Activated T-cell treated with anti-CD3 and anti-CD28 coated beads, Interleukin-2, amount 50 U/mL, for 24 hours (primary cell): ENCODE data around the gene AGRP.

Experiments
- DNase-seq: peaks from one replicate; pipeline ENCODE4 v3.0.0-alpha.2; 2020
- H3K27ac Mint-ChIP-seq: 2 replicates; pipeline ENCODE4 v1.8.0; 2020; ENCODE audit warnings: mild to moderate bottlenecking, mixed read lengths
- H3K27me3 Mint-ChIP-seq: 2 replicates; pipeline ENCODE4 v1.8.0; 2020; ENCODE audit warnings: mixed read lengths
- H3K36me3 Mint-ChIP-seq: 2 replicates; pipeline ENCODE4 v1.8.0; 2020; ENCODE audit warnings: low read depth, mixed read lengths
- H3K4me1 Mint-ChIP-seq: 2 replicates; pipeline ENCODE4 v1.8.0; 2020; ENCODE audit warnings: low read depth, mixed read lengths
- H3K4me3 Mint-ChIP-seq: 2 replicates; pipeline ENCODE4 v1.8.0; 2020; ENCODE audit warnings: mild to moderate bottlenecking, moderate library complexity, mixed read lengths
- H3K9me3 Mint-ChIP-seq: 2 replicates; pipeline ENCODE4 v1.8.0; 2020; ENCODE audit warnings: mixed read lengths

Gene AGRP

DNA sequence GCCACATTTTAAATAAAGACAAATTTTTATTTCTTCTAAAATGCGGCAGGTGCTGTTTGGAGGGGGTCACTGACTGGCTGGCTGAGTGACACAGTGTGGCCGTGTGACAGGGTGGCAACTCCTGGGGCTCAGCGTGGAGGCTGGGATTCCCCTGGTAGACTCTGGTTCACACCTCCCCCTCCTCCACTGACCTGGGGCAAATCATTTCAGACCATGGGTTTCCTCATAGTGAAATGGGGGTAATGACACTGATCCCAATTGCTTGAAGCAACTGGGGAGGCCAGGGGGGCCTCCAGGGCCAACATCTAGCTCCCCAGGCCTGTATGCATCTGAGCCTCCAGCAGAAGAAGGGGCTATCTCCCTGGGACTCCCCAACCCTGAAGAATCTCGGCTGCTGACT is 45.8 kb downstream of the AGRP start:
- Mint-ChIP-seq H3K36me3 (peaks cover 34% of the 10 kb centered on the region), H3K27me3 (peaks cover 1% of the 10 kb centered on the region), H3K4me1 (peaks cover 6% of the 10 kb centered on the region), H3K4me3 (no peak overlapping the region), H3K27ac (peak overlapping the region; percentile 38), H3K9me3 (no peaks in the 10 kb centered on the region)
- no peak for DNase-seq

DNA sequence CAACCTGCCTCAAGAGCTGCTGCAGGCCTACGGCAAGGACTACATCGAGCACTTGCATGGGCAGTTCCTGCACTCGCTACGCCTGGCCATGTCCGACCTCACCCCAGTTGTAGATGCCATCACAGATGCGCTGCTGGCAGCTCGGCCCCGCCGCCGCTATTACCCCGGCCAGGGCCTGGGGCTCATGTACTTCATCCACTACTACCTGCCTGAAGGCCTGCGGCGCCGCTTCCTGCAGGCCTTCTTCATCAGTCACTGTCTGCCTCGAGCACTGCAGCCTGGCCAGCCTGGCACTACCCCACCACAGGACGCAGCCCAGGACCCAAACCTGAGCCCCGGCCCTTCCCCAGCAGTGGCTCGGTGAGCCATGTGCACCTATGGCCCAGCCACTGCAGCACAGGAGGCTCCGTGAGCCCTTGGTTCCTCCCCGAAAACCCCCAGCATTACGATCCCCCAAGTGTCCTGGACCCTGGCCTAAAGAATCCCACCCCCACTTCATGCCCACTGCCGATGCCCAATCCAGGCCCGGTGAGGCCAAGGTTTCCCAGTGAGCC is 46.6 kb downstream of the AGRP start:
- H3K27me3 Mint-ChIP-seq, result peaks cover 7% of the 10 kb centered on the region
- peaks cover 34% of the 10 kb centered on the region for H3K36me3 Mint-ChIP-seq
- no peak overlapping the region for H3K4me3 Mint-ChIP-seq
- no peaks in the 10 kb centered on the region for H3K9me3 Mint-ChIP-seq
- no peak overlapping the region for H3K27ac Mint-ChIP-seq
- no peak for DNase-seq
- peaks cover 10% of the 10 kb centered on the region for H3K4me1 Mint-ChIP-seq

DNA sequence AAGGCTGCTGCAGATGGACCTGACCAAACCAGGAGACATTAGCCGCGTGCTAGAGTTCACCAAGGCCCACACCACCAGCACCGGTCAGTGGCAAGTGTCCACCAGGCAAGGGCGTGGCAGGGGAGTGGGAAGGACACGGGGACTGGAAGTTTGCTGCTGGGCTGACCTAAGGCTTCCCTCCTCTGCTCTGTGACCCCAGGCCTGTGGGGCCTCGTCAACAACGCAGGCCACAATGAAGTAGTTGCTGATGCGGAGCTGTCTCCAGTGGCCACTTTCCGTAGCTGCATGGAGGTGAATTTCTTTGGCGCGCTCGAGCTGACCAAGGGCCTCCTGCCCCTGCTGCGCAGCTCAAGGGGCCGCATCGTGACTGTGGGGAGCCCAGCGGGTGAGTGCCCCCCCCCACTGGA is 47.6 kb downstream of the AGRP start:
- Mint-ChIP-seq H3K27ac (no peak overlapping the region), H3K4me3 (no peak overlapping the region), H3K36me3 (peaks cover 32% of the 10 kb centered on the region), H3K9me3 (no peaks in the 10 kb centered on the region), H3K4me1 (peaks cover 13% of the 10 kb centered on the region), H3K27me3 (peaks cover 10% of the 10 kb centered on the region)
- DNase-seq, result no peak

DNA sequence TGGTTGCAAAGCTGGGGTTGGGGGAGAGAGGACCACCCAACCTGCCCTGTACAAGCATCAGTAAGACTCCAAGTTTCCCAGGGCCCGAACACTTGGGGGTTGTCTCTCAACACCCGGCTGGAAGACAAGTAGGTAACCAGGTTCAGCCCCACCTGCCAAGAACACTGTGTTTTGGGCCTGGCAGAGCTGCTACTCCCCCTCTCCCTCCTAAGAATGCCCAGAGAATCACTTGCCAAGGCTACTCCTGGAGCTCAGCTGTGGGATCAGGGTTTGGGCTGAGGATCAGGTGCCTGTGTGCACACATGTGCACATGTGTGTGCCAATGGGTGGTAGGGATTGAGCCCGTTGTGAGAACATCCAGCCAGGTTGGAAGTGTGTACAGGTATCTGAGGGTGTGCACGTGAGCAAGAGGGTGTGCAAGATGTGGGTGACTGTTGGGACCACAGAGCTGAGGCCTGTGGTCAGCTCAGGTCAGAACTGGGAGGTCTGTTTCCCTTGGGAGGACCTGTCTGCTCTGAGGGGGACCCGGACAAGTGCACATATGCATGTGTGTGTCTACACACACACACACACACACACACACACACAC is 50.1 kb downstream of the AGRP start:
- no peak overlapping the region for H3K27ac Mint-ChIP-seq
- no peak for DNase-seq
- H3K36me3 Mint-ChIP-seq, result peaks cover 15% of the 10 kb centered on the region
- H3K4me1 Mint-ChIP-seq, result peaks cover 18% of the 10 kb centered on the region
- H3K27me3 Mint-ChIP-seq, result peaks cover 30% of the 10 kb centered on the region
- no peak overlapping the region for H3K4me3 Mint-ChIP-seq
- H3K9me3 Mint-ChIP-seq, result no peaks in the 10 kb centered on the region
